ENCODE data around the gene NTN1.

NTN1 gene

DNA sequence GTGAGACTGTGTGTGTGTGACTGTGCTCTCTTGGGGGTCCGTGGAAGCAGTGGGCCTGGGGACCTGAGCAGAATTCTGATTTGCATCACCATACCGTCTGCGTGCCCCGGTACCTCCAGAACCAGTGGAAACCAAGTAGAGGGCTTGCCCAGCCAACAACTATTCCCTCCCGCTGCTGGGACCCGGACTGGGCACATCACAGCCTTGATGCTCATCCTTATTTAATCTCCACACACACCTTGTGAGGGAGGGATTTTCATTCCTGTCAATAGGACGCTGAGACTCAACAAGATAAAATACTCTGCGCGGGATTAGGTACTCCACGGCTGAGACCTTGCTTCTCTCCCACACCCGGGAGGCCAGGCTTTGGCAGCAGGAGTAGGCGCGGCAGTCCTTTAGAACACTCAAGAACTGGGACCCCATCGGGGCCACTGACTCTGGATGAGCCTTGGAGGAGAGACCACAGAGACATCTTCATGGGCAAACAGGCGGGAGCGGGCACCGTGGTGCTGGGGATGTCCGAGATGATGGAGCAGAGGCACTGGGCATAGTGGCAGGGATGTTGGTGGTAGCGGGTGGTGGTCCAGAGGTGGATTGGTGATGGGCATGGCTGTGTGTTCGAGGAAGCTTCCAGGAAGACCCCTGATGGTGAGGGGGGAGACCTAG is 208.0 kb downstream of the NTN1 start:
- DNase-seq: no peak

DNA sequence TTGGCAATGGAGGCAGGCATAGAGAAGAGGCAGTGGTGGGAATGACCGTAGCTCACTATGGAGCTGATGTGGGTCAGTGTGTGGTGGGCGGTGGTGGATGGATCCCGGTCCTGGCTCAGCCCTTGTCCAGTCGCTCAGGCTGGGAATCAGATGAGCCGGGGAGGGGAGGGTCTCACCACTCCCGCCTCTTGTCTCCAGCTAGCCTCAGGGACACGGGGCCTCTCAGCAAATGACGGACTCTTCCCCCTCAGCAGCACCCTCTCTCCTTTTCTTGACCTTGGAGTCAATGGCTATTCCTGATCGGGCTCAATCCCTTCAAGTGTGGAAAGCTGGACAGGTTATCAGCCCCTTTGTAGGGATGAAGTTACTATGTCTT is 208.5 kb downstream of the NTN1 start:
- no peak for DNase-seq

DNA sequence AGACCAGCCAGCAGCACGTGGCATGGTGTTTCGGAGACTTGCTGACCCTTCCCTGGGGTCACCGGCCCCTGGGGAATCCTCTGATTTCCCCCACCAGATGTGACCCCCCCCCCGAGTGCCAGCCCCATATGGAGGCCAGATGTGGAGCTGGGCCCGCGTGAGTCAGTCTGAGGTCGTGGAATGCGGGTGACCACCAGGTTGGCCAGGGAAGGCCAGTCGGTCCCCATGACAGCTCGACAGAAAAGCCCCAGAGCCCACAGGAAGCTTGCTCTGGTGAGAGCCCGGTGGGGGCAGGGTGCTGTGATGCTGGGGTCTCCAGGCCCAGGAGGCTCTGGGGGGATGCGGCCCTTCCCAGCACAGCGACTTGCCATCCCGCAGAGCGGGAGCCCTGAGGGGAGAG is 209.0 kb downstream of the NTN1 start:
- DNase-seq: no peak

DNA sequence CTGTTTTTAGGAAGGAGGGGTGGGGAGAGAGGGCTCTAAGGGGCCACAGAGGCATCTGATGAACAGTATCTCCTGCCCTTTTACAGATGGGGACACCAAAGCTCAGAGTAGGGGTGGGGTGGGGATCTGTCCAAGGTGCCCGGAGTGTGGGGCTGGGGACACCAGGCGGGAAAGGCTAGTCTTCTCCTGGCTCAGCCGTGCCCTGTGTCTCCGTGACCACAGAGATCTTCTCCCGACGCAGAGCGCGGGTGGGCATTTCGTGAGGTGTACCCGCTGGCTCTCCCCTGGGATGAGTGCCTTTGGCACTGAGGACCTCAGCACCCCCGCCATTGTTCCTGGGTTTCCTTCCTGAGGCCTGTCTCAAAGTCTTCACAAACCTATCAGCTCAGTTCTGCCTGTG is 209.6 kb downstream of the NTN1 start:
- no peak for DNase-seq

DNA sequence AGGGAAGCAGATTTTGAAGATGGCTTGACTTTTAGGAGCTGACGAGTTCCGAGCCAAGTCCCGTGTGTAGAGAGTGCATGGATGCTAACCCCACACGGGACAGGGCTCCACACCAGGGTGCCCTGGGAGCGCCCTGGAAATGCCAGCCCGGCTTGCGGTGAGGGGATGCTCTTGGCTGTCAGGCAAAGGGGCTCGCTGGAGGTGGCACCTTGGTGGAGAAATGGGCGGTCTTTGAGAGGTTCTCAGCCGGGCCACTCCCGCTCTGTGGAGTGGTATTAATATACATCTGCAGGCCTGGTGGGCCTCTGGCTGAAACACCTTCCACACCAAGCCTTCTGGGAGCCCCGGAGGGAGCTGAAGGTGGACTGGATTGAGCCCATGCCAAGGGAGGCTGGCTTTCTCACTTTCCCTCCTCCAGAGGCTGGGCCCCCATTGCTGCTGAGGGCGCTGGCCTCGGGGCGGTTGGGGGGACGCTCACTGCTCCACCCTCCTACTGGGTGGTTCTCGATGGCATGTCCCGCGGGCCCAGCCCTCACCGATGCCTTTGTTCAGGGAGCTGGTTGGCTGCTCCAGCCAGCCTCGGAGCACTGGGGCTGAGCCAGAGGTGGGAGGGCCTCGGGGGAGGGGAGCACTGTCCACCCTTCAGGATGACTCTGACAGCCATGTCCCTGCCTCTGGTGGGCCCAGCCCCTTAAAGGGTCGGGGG is 210.3 kb downstream of the NTN1 start:
- no peak for DNase-seq

DNA sequence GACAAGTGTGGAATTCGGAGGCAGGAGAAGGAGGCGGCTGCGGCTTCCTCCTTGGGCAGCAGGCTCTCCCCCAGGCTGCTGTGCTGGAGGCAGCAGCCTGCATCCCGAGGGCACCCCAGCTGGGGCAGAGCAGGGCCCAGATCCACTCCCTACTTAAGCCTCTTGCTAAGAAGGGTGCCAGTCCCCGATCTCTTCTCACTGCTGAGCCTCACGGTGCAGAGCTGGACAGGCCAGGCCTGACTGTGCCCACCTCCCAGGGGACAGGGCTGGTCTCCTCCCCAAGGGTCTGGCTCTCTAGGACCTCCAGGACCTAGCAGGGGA is 210.8 kb downstream of the NTN1 start:
- no peak for DNase-seq

DNA sequence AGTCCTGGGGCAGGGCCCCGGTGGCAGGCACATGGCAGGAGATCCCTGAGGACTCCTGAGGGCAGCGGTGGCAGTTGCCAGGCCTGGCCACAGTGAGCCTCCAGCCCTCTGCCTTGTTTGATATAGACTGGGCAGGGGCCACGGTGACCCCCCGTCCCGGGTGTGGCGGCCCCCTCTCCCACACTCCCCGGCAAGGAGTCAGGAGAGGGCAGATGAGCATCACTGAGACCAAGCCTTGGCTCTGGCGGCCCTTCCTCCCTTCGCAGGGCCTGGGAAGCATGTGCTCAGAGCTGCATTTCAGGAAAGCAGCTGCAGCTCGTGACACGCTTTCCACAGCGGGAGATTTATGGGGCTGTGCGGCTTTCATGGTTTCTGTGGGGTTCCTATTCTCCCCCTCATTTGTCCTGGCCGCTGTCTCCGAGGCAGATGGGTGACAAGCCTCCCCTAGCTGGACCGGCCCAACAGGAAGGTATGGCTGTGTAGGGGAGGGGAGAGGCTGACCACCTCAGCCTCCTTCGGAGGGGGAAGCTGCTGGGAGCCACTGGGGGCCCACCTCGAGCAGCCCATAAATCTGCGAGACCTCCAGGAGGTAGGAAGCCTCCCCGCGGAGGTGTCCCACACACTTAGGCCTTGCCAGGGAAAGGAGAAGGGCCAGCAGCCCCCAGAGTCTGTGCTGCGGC is 211.4 kb downstream of the NTN1 start:
- no peak for DNase-seq

DNA sequence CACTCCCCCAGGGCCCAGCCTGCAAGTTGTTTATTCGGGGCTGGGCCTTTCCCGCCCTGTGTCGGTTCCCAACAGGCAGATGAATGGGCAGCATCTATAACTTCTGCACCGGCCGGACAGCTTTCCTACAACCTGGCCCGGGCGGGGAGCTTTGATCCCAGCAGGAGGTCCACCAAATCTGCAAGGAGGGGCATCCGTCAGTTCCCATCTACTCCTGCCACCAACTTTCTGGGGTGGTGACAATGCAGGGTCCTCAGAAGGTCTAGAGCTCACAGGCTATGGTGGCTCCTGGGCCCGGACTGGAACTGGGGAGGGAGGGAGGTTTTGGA is 211.9 kb downstream of the NTN1 start:
- DNase-seq: no peak

DNA sequence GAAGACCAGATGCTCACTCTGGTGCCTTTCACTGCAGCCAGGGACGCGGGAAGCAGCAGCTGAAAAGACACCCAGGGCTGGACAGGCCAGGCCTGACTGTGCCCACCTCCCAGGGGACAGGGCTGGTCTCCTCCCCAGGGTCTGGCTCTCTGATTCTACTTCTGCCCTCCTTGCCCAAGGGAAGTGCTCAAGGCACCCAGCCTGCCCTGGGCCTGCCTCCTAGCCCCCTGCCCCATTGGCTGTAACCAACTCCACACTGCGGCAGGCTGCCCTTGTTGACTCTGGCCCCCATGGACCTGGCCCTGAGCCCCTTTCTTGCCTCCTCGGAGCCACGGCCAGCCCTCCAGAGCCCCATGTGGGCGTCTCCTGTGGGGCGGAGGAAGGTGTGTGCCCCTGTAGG is 212.5 kb downstream of the NTN1 start:
- no peak for DNase-seq

DNA sequence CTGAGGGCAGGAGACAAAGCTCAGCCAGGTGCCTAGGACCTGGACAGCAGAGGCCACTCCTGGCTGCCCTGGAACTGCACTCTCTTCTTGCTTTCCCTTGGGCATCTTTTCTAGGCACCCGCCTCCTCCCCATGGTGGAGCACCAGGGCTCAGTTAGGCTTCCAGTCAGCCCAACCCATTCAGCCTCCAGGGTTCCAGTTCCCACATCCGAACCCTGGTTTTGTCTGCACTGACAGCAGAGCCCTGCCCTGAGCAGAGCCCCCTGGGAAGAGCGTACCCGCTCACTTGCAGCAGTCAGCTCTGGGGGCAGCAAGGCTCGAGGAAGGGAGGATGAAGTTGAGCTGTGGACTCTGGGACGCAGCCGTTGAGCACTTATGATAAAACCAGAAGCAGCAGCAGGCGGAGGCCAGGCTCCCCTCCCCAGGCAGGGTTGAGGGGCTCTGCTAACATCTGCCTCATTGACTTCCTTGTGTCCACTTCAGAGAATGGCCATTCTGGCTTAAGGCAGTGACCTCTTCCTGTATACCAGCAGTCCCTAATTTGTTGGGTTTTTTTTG is 213.2 kb downstream of the NTN1 start:
- DNase-seq: no peak

DNA sequence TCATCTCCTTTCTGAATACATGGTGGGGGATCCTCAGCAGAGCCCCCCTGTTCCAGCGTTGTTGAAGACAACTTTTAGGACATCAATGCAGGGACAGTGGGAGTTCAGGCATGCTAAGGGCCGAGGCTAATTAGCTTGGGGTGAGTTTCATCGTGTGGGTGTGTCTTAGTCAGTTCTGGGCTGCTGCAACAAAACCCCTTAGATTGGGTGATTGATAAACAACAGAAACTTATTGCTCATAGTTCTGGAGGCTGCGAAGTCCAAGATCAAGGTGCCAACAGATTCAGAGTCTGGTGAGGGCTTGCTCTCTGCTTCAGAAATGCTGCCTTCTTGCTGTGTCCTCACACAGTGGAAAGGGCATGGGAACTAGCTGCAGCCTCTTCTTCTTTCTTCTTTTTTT is 214.0 kb downstream of the NTN1 start:
- DNase-seq: no peak

DNA sequence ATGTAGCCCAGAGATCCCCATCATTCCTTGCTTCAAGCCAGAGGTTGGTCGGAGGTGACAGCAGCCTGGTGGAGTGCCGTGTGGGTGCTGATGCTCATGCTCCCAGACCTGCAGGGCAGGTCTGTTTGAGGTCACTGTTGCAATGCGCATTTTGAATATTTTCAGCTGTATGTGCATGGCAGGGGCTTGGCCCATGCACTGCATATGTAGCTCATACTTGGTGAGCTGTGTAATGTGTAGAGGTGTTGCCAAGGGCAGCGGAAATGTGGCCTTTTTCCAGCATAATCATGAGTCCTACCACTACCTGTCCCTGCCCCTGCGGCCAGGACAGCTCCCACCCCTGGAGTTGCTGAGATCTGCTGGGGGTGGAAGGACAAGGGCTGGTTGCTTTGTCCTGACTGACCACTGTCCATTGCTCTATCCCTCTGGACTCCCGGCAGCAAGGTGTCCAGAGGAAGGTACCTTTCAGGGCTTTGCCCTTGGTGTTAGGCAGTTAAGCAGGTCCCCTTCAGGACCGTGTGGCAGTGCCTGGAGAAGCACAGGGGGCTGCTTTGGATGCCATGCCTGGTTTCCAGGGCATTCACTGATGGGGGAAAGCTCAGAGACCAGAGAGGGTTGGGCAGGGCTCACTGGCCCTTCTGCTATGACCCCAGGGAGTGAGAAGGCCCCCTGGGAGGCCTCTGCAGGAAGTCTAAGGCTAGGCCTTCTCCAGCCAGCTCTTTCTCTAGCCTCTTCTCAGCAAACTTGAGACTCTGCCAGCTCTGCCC is 215.2 kb downstream of the NTN1 start:
- no peak for DNase-seq

DNA sequence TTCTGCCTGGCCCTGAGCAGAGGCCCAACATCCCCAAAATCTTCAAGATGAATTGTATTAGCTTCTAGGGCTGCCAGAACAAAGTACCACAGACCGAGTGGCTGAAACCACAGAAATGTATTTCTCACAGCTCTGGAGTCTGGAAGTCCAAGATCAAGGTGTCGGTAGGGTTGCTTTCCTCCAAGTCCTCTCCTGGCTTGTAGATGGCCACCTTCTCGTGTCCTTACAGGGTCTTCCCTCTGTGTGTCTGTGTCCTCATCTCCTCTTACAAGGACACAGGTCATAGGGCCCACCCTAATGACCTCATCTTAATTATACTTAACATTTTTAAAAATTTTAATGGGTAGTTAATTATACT is 215.7 kb downstream of the NTN1 start:
- no peak for DNase-seq

DNA sequence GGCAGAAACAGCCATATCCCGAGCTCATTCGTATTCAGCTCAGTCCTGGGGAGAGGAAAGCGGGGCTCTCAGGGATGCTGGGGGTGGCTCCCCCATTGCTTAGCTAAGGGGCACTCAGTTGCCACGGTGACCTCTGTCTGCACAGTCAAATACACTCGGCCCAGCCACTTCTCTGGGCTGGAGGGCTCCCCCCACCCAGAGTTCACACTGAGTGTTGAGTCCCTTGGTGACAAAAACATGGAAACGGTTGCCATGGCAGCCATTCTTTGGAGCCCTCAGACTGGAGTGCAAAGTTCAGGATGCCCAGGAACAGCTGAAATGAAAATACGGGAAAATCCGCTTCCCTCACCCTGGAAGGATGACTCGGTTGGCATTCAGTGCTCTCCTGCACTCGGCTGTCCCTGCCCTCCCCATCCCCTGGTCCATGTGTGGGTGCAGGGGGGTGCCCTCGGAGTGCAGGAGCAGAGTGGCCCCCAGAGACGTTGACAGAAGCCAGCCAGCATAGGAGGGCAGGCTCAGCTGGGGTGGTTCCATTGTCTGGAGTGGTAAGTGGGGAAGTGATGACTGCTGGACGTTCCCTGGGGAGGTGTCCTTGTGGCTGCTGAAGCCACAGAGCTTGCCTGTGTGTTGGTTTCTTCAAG is 216.5 kb downstream of the NTN1 start:
- peak in 7 of 58 donors; percentile 14 to 56 (median 38) for DNase-seq

DNA sequence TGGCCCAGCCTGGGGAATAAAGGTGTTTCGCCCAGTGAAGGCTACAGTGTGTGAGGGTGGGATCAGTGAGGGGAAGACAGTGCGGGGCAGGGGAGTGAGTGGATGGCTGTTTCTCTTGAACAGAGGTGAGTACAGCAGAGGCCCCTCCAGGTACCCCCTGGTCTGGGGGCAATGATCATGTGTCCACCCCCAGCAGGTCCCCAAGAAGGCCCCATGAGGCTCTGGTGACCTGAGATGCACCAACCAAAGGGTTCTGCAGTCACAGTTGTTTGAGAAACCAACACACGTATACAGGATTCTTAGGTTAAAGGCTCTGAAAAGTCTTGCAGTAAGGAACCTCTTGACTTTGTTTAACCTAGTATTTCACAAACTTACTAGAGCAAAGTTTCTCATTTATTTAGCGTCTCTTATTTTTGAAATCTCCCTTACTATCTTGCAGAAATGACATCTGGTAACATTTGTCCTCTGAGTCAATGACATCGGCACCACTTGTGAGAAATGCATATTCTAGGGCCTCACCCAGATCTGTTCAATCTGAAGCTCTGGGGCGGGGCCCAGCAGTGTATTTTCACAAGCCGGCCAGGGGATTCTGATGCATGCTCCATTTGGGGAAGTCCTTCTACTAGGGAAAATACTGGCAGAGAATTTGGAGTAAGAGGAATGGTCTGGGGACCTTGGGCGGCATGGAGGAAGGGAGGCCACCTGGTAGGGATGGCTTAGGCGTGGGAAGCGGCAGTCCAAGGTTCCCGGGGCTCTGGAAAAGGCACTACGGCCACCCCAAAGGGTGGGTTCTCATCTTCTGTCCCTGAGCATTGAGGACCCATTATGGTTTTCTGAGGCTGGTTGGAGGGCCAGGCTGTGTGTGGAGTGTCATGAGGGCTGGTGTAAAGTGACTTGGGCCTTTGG is 217.3 kb downstream of the NTN1 start:
- DNase-seq: no peak

DNA sequence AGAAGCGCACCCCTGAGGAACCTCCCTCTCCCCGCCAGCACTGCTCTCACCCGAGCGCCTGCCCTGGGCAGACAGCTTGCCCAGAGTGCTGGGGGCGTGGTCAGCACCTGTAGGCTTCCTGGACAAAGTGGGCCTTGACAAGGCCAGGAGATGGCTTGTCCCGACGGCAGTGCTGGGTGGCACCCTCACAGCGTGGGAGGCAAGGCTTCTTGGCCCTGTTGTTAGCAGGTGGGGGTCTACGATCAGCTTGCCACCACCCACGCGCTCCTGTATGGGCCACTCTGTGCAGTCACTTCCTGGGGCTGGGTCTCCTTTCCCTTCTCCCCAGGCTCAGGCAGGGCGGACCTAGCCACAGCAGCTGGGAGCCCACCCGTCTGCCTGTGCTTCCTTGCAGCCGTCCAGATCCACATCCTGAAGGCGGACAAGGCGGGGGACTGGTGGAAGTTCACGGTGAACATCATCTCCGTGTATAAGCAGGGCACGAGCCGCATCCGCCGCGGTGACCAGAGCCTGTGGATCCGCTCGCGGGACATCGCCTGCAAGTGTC is 218.0 kb downstream of the NTN1 start:
- peak in 1 of 58 donors; percentile 55 for DNase-seq

DNA sequence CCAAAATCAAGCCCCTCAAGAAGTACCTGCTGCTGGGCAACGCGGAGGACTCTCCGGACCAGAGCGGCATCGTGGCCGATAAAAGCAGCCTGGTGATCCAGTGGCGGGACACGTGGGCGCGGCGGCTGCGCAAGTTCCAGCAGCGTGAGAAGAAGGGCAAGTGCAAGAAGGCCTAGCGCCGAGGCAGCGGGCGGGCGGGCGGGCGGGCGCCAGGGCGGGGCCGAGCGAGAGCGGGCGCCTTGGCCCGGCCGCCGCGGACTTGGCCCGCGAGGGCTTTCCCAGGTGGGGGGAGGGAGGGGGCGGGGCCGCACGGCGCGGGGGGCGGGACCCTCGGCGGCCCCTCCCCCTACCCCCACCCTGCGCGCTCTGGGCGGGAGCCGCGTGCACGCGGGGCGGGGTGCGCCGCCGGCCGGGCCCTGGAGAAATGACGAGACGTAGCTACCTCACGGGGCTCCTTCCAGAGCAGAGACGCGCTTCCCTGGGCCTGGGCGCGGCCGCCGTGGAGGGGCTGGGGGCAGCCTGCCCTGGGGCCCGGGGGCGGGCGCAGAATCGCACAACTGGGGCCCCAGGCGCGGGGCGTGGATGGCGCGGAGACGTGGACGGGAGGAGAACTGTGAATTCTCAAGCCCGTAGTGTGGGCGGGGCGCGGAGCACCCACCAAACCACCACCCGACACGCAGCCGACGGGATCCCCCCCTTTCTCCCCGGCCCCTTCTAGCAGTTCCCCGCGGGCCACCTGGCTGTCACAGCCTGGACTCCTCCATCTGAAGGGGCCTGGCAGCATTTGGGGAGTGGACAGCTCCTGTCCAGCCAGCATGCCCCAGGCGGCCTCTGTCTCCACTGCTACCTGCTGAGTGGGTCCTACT is 218.7 kb downstream of the NTN1 start:
- peak in 51 of 58 donors; percentile 19 to 87 (median 63) for DNase-seq

DNA sequence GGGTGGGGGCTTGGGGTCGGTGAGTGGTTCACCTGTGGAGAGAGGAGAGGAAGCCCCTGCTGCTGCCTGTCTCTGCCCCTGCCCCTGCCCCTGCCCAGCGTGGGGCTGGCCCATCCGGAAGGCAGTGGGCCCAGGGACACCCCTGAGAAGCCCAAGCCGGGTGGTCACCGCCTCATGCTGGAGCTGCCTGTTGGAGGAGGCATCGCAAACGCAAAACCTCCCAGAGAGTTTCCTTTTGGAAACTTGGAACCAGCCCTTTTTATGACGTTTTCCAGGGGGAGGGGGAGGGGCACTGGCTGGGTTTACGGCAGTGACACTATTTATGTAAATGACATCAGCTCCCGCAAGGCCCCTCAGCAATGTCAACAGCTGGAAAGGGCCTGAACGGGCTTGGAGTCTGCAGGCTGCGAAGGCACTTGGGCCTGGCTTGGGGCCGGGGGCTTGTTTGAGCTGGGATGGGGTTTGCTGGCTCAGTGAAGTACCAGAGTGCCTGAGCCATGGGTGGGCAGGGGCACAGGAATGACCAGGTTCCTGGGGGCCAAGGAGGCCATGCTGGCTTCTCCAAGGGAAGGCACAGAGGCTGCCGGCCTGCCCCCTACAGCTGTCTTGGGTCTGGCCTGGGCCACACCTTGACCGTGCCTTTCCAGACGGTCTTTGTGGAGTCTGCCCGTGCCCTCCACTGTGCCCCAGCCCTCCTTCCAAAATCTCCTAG is 219.5 kb downstream of the NTN1 start:
- peak in 45 of 58 donors; percentile 17 to 83 (median 58) for DNase-seq

Data from anterior cingulate cortex (tissue), 58 donors.